ENCODE results near the gene CAMKV. TPM values are rescaled to one million over a fixed set of nuclear protein-coding genes. Genes with fewer than 3 reads are reported as not detected.

Gene CAMKV
- total and polyA plus RNA-seq, 2 of the 8 experiments (the other 6 are each of a cell fraction or from before 2014, with no cell fraction given) = 56.3 to 66.4 TPM

- no peak for TF ChIP-seq MAX (IDR thresholded peaks at IDR 0.05)
- no peak for TF ChIP-seq POLR2AphosphoS5 (IDR thresholded peaks at IDR 0.05; ENCODE audit: low read depth, low read length)
- TF ChIP-seq CHD1 (IDR thresholded peaks at IDR 0.05; ENCODE audit: low read depth, low read length) = no peak
- TF ChIP-seq POLR2A (IDR thresholded peaks at IDR 0.05; ENCODE audit: control extremely low read depth in 1 of 2, low read depth in 2 of 2, low read length in 2 of 2) = no peak
- no peak for TF ChIP-seq CREB1 (IDR thresholded peaks at IDR 0.05)
- TF ChIP-seq YY1 (IDR thresholded peaks at IDR 0.05; ENCODE audit: low read depth, low read length) = no peak
- no peak for TF ChIP-seq RXRA (IDR thresholded peaks at IDR 0.05; ENCODE audit: insufficient read depth, low read depth, low read length)
Observed at GRCh38 chr3:49872801-49873281, 3.1 kb upstream of the CAMKV start (continued).
